H9 (cell line): ENCODE results near the gene CD8A. TPM values are rescaled to one million over a fixed set of nuclear protein-coding genes. Genes with fewer than 3 reads are reported as not detected.
A peak's percentile ranks its signal among the peaks of the same experiment; 100 is the strongest.

Experiments used
- DNase-seq: peaks from one replicate; pipeline ENCODE4 v3.0.0-alpha.2; 2017
- H2AFZ ChIP-seq: one replicate; pipeline ENCODE4 v1.6.1; 2013; ENCODE audit warnings: mild to moderate bottlenecking, low read length, control low read depth, moderate library complexity
- H2AK5ac ChIP-seq: 2 replicates; pipeline ENCODE4 v1.6.1; 2013; ENCODE audit warnings: low read length, control low read depth, mixed read lengths; ENCODE audit not compliant: insufficient read length
- H2BK120ac ChIP-seq: one replicate; pipeline ENCODE4 v1.6.1; 2013; ENCODE audit warnings: low read depth, mild to moderate bottlenecking, low read length, control low read depth, inconsistent platforms; ENCODE audit not compliant: poor library complexity, severe bottlenecking
- H2BK12ac ChIP-seq: 2 replicates; pipeline ENCODE4 v1.6.1; 2013; ENCODE audit warnings: low read length, control low read depth, mixed read lengths, low read depth; ENCODE audit not compliant: insufficient read length
- H2BK15ac ChIP-seq: 2 replicates; pipeline ENCODE4 v1.6.1; 2013; ENCODE audit warnings: low read depth, low read length, control low read depth
- H2BK20ac ChIP-seq: one replicate; pipeline ENCODE4 v1.6.1; 2013; ENCODE audit warnings: low read depth, mild to moderate bottlenecking, low read length, control low read depth, inconsistent platforms; ENCODE audit not compliant: poor library complexity, severe bottlenecking
- H2BK5ac ChIP-seq: 2 replicates; pipeline ENCODE4 v1.6.1; 2013; ENCODE audit warnings: low read length, control low read depth, mixed read lengths; ENCODE audit not compliant: insufficient read length
- H3K14ac ChIP-seq: 2 replicates; pipeline ENCODE4 v1.6.1; 2013; ENCODE audit warnings: low read length, control low read depth; ENCODE audit not compliant: insufficient read depth
- H3K18ac ChIP-seq: 2 replicates; pipeline ENCODE4 v1.6.1; 2013; ENCODE audit warnings: low read depth, mild to moderate bottlenecking, mixed read lengths, low read length, control low read depth; ENCODE audit not compliant: insufficient read length
- H3K23ac ChIP-seq: 2 replicates; pipeline ENCODE4 v1.6.1; 2013; ENCODE audit warnings: low read length, control low read depth, mixed read lengths, low read depth; ENCODE audit not compliant: insufficient read length
- H3K23me2 ChIP-seq: 2 replicates; pipeline ENCODE4 v1.6.1; 2013; ENCODE audit warnings: low read depth, mild to moderate bottlenecking, mixed read lengths, low read length, control low read depth; ENCODE audit not compliant: insufficient read length, poor library complexity, severe bottlenecking
- H3K27ac ChIP-seq: 2 replicates; pipeline ENCODE4 v1.5.1; 2013; ENCODE audit warnings: low read length, control low read depth, mixed read lengths, low read depth; ENCODE audit not compliant: insufficient read length
- H3K27me3 ChIP-seq: 2 replicates; pipeline ENCODE4 v1.6.1; 2013; ENCODE audit warnings: low read length, control low read depth, inconsistent platforms; ENCODE audit not compliant: insufficient read depth
- H3K4ac ChIP-seq: 2 replicates; pipeline ENCODE4 v1.6.1; 2013; ENCODE audit warnings: low read depth, mild to moderate bottlenecking, control low read depth, inconsistent platforms, low read length, moderate library complexity
- H3K4me1 ChIP-seq: 2 replicates; pipeline ENCODE4 v1.6.1; 2013; ENCODE audit warnings: low read length, control low read depth, inconsistent platforms; ENCODE audit not compliant: insufficient read depth
- H3K4me2 ChIP-seq: 2 replicates; pipeline ENCODE4 v1.6.1; 2013; ENCODE audit warnings: low read length, control low read depth, mixed read lengths; ENCODE audit not compliant: insufficient read length, insufficient read depth
- H3K56ac ChIP-seq: 2 replicates; pipeline ENCODE4 v1.6.1; 2013; ENCODE audit warnings: low read depth, mild to moderate bottlenecking, mixed read lengths, low read length, control low read depth; ENCODE audit not compliant: insufficient read length
- H3K79me1 ChIP-seq: 2 replicates; pipeline ENCODE4 v1.6.1; 2013; ENCODE audit warnings: low read depth, mild to moderate bottlenecking, moderate library complexity, low read length, control low read depth, inconsistent platforms; ENCODE audit not compliant: insufficient read depth, poor library complexity, severe bottlenecking
- H3K79me2 ChIP-seq: 2 replicates; pipeline ENCODE4 v1.6.1; 2013; ENCODE audit warnings: low read length, control low read depth, inconsistent platforms; ENCODE audit not compliant: insufficient read depth
- H3K9ac ChIP-seq: 2 replicates; pipeline ENCODE4 v1.6.1; 2013; ENCODE audit warnings: low read length, control low read depth, mixed read lengths; ENCODE audit not compliant: insufficient read length; ENCODE audit errors: extremely low read depth
- H3K9me3 ChIP-seq: one replicate; pipeline ENCODE4 v1.6.1; 2013; ENCODE audit warnings: low read depth, low read length, inconsistent platforms; ENCODE audit not compliant: control insufficient read depth
- H3T11ph ChIP-seq: one replicate; pipeline ENCODE4 v1.6.1; 2013; ENCODE audit warnings: mild to moderate bottlenecking, low read length, control low read depth, inconsistent platforms
- H4K20me1 ChIP-seq: one replicate; pipeline ENCODE4 v1.6.1; 2013; ENCODE audit not compliant: control insufficient read depth, insufficient read length, insufficient read depth
- H4K5ac ChIP-seq: 2 replicates; pipeline ENCODE4 v1.6.1; 2013; ENCODE audit warnings: low read depth, mild to moderate bottlenecking, mixed read lengths, low read length, control low read depth; ENCODE audit not compliant: insufficient read length
- H4K8ac ChIP-seq: replicated peaks from 2 replicates; pipeline ENCODE4 v1.6.1; 2013; ENCODE audit warnings: low read length, control low read depth, mixed read lengths, low read depth; ENCODE audit not compliant: insufficient read length
- H4K91ac ChIP-seq: 2 replicates; pipeline ENCODE4 v1.6.1; 2013; ENCODE audit warnings: low read depth, mild to moderate bottlenecking, moderate library complexity, mixed read lengths, low read length, control low read depth; ENCODE audit not compliant: insufficient read length
- H3K27ac Mint-ChIP-seq, 3 experiments: 2 replicates in 2 of 3; 3 replicates in 1 of 3; pipeline ENCODE4 v1.8.0; 2020 to 2021; ENCODE audit warnings: mixed read lengths in 3 of 3, mild to moderate bottlenecking in 1 of 3, moderate library complexity in 1 of 3
- H3K27me3 Mint-ChIP-seq: 2 replicates; pipeline ENCODE4 v1.8.0; 2021; ENCODE audit warnings: low read depth, mild to moderate bottlenecking, moderate library complexity, mixed read lengths
- H3K36me3 Mint-ChIP-seq, 3 experiments: 2 replicates in 2 of 3; 3 replicates in 1 of 3; pipeline ENCODE4 v1.8.0; 2020 to 2021; ENCODE audit warnings: low read depth in 3 of 3, mixed read lengths in 3 of 3; ENCODE audit not compliant: insufficient read depth in 1 of 3
- H3K4me1 Mint-ChIP-seq, 2 experiments: 2 replicates each; pipeline ENCODE4 v1.8.0; 2020; ENCODE audit warnings: mixed read lengths in 2 of 2
- H3K4me3 Mint-ChIP-seq, 2 experiments: 2 replicates in 1 of 2; 3 replicates in 1 of 2; pipeline ENCODE4 v1.8.0; 2020 to 2021; ENCODE audit warnings: mild to moderate bottlenecking in 2 of 2, mixed read lengths in 2 of 2, moderate library complexity in 1 of 2
- H3K9me3 Mint-ChIP-seq, 2 experiments: 2 replicates in 1 of 2; 3 replicates in 1 of 2; pipeline ENCODE4 v1.8.0; 2020; ENCODE audit warnings: mild to moderate bottlenecking in 2 of 2, mixed read lengths in 2 of 2, moderate library complexity in 1 of 2
- WGBS: extraction: QIAGEN DNeasy Blood & Tissue Kit; methylation state at CpG from one replicate; pipeline ENCODE4 v1.1.7; 2013; ENCODE audit warnings: missing lambda C conversion rate, low lambda C conversion rate, mixed read lengths; ENCODE audit not compliant: insufficient read length; ENCODE audit errors: extremely low coverage; 5-methylcytosine and 5-hydroxymethylcytosine counted together
- total RNA-seq: library from RNA; stranded (reverse); gene quantifications from 2 replicates; pipeline ENCODE4 v1.2.1, GENCODE V29; 2021
- TF ChIP-seq, protein P1 (sequence below): fragments of 200-600 bp; sonication (generic); conservative IDR thresholded peaks from 3 replicates; pipeline ENCODE4 v1.8.0; 2021; ENCODE audit warnings: antibody characterized with exemption, mild to moderate bottlenecking

The CD8A gene
- total RNA-seq, 1 experiment from 2014 or later = not detected

DNA sequence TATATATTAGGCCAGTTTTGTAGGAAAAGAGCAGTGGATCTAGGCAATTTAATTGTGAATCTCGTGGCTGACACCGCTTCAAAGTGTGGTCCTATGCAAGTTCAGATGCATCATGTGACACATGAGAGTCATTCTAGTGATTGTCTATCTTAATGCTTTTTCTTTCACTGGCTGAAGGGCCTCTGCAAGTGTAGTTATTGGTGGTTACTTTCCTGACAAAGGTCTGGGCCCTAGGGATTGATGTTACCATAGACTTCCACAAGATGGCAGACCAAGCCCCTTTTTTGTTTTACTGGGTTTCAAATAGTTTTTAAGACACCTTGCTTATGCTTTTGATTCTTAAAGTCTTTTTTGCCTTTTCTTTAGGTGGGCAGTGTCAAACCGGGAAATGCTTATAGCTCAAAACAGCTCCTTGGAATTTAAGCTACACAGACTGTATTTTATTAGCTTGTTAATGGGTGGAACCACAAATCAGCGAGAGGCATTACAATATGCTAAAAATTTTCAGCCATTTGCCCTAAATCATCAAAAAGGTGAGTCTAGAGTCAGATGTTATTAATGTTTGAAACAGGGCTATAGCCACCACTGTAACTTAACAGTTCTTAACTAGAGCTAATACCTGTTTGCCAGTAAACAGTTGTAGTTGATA, 25.9 kb downstream of the CD8A start:
- peaks cover 8% of the 10 kb centered on the region for H3K79me1 ChIP-seq
- no peak overlapping the region for H2BK15ac ChIP-seq
- no peaks in the 10 kb centered on the region for H3K79me2 ChIP-seq
- no peaks in the 10 kb centered on the region for H3K4me1 ChIP-seq
- H3K18ac ChIP-seq = no peak overlapping the region
- no peak overlapping the region for H2AFZ ChIP-seq
- no peak overlapping the region for H2BK12ac ChIP-seq
- no peak overlapping the region for H3T11ph ChIP-seq
- no peak overlapping the region for H3K9ac ChIP-seq
- TF ChIP-seq, protein P1, sequence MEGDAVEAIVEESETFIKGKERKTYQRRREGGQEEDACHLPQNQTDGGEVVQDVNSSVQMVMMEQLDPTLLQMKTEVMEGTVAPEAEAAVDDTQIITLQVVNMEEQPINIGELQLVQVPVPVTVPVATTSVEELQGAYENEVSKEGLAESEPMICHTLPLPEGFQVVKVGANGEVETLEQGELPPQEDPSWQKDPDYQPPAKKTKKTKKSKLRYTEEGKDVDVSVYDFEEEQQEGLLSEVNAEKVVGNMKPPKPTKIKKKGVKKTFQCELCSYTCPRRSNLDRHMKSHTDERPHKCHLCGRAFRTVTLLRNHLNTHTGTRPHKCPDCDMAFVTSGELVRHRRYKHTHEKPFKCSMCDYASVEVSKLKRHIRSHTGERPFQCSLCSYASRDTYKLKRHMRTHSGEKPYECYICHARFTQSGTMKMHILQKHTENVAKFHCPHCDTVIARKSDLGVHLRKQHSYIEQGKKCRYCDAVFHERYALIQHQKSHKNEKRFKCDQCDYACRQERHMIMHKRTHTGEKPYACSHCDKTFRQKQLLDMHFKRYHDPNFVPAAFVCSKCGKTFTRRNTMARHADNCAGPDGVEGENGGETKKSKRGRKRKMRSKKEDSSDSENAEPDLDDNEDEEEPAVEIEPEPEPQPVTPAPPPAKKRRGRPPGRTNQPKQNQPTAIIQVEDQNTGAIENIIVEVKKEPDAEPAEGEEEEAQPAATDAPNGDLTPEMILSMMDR = peak; percentile 77
- Mint-ChIP-seq H3K27ac (peak overlapping the region in 1 of 3 experiments; percentile 30; a peak in 1 of 7 replicates), H3K36me3 (peaks cover 10 to 40% (median 37%) of the 10 kb centered on the region in 3 experiments), H3K4me3 (no peak overlapping the region), H3K27me3 (no peaks in the 10 kb centered on the region), H3K4me1 (peaks cover 5 to 7% of the 10 kb centered on the region in 2 experiments), H3K9me3 (no peaks in the 10 kb centered on the region)
- WGBS = no CpG with 5 or more reads among the region's 4 CpGs
- H3K23ac ChIP-seq = no peak overlapping the region
- no peak overlapping the region for H3K27ac ChIP-seq
- no peak overlapping the region for H3K4me2 ChIP-seq
- no peak overlapping the region for H2BK20ac ChIP-seq
- no peak overlapping the region for H4K91ac ChIP-seq
- H3K14ac ChIP-seq = no peak overlapping the region
- no peak overlapping the region for H4K5ac ChIP-seq
- no peak overlapping the region for H3K4ac ChIP-seq
- no peak overlapping the region for H4K8ac ChIP-seq
- H3K27me3 ChIP-seq = no peaks in the 10 kb centered on the region
- H2AK5ac ChIP-seq = no peak overlapping the region
- no peak overlapping the region for H2BK120ac ChIP-seq
- no peak for DNase-seq
- H3K9me3 ChIP-seq = no peaks in the 10 kb centered on the region
- H3K56ac ChIP-seq = no peak overlapping the region
- no peaks in the 10 kb centered on the region for H3K23me2 ChIP-seq
- no peaks in the 10 kb centered on the region for H4K20me1 ChIP-seq
- no peak overlapping the region for H2BK5ac ChIP-seq
